HG02870 (cell line): Measurements from ENCODE around the gene WWOX.

Experiments
- ATAC-seq: cut with Tn5 transposase; IDR thresholded peaks from one replicate; pipeline ENCODE4 v1.9.1; 2021; ENCODE audit warnings: mild to moderate bottlenecking, moderate library complexity; ENCODE audit not compliant: unreplicated experiment

The WWOX gene

GRCh38 chr16:79090966-79091365 lies 991.5 kb downstream of the WWOX start:
- ATAC-seq: no peak

GRCh38 chr16:79092846-79093245 lies 993.4 kb downstream of the WWOX start:
- no peak for ATAC-seq

GRCh38 chr16:79093554-79093967 lies 994.1 kb downstream of the WWOX start:
- ATAC-seq: no peak

- ATAC-seq: no peak
Observed at GRCh38 chr16:79096246-79096645, 996.8 kb downstream of the WWOX start.

- no peak for ATAC-seq
Observed at GRCh38 chr16:79097166-79097565, 997.7 kb downstream of the WWOX start.

- no peak for ATAC-seq
Observed at GRCh38 chr16:79097771-79098170, 998.3 kb downstream of the WWOX start.

- ATAC-seq: no peak
Observed at GRCh38 chr16:79098907-79099306, 999.5 kb downstream of the WWOX start.

GRCh38 chr16:79099716-79100115 lies 1000.3 kb downstream of the WWOX start:
- ATAC-seq: no peak

GRCh38 chr16:79100447-79100846 lies 1001.0 kb downstream of the WWOX start:
- no peak for ATAC-seq

GRCh38 chr16:79101491-79101890 lies 1002.0 kb downstream of the WWOX start:
- no peak for ATAC-seq

GRCh38 chr16:79104567-79104966 lies 1005.1 kb downstream of the WWOX start:
- ATAC-seq: no peak

GRCh38 chr16:79107301-79107700 lies 1007.8 kb downstream of the WWOX start:
- ATAC-seq: no peak

- ATAC-seq: no peak
Observed at GRCh38 chr16:79109771-79110170, 1010.3 kb downstream of the WWOX start.

- no peak for ATAC-seq
Observed at GRCh38 chr16:79110242-79110641, 1010.8 kb downstream of the WWOX start.

GRCh38 chr16:79110953-79111352 lies 1011.5 kb downstream of the WWOX start:
- ATAC-seq: no peak

GRCh38 chr16:79112462-79112861 lies 1013.0 kb downstream of the WWOX start:
- no peak for ATAC-seq

- ATAC-seq: no peak
Observed at GRCh38 chr16:79113826-79114225, 1014.4 kb downstream of the WWOX start.

- ATAC-seq: no peak
Observed at GRCh38 chr16:79114759-79115158, 1015.3 kb downstream of the WWOX start.

GRCh38 chr16:79121906-79122305 lies 1022.5 kb downstream of the WWOX start:
- no peak for ATAC-seq

- ATAC-seq: no peak
Observed at GRCh38 chr16:79122343-79122742, 1022.9 kb downstream of the WWOX start.

GRCh38 chr16:79124016-79124756 lies 1024.7 kb downstream of the WWOX start:
- no peak for ATAC-seq

GRCh38 chr16:79127766-79128165 lies 1028.3 kb downstream of the WWOX start:
- ATAC-seq: no peak

- ATAC-seq: no peak
Observed at GRCh38 chr16:79128706-79129105, 1029.3 kb downstream of the WWOX start.
